Measurements from ENCODE around the gene FBXO10. TPM values are rescaled to one million over a fixed set of nuclear protein-coding genes. Genes with fewer than 3 reads are reported as not detected.

Gene FBXO10
- total and polyA plus RNA-seq, 2 experiments from 2014 or later: 3.4 to 13.4 TPM

GRCh38 chr9:37575001-37575400, 1.2 kb downstream of the FBXO10 start:
- peaks cover 21% of the 10 kb centered on the region for H3F3A ChIP-seq (replicated peaks; ENCODE audit: low read depth)
- no peak overlapping the region for H3K27ac Mint-ChIP-seq
- no peaks in the 10 kb centered on the region for H3K27me3 ChIP-seq (ENCODE audit: insufficient read depth)
- peak overlapping the region; percentile 99 for H3K4me2 ChIP-seq
- no peaks in the 10 kb centered on the region for H3K36me3 Mint-ChIP-seq (ENCODE audit: low read depth)
- H3K27me3 Mint-ChIP-seq (ENCODE audit: insufficient read depth, low read depth, poor library complexity): peaks cover 11% of the 10 kb centered on the region
- H2AFZ ChIP-seq: no peak overlapping the region
- H3K9me3 Mint-ChIP-seq: no peaks in the 10 kb centered on the region
- TF ChIP-seq EZH2 (IDR thresholded peaks at IDR 0.05; ENCODE audit: low read depth, unreplicated experiment) (no peak), ZNF114 (CRISPR knock-in tag; IDR thresholded peaks at IDR 0.05) (no peak), ZNF331 (CRISPR knock-in tag; IDR thresholded peaks at IDR 0.05; ENCODE audit: low read depth) (no peak), STAT1 (IDR thresholded peaks at IDR 0.05; ENCODE audit: unreplicated experiment) (no peak), CREB1 (CRISPR knock-in tag; IDR thresholded peaks at IDR 0.05; ENCODE audit: low read depth) (no peak), EZH2phosphoT487 (IDR thresholded peaks at IDR 0.05; ENCODE audit: unreplicated experiment) (no peak), ETS1 (IDR thresholded peaks at IDR 0.05) (no peak)
- H3K9me2 ChIP-seq (ENCODE audit: insufficient read depth): no peaks in the 10 kb centered on the region
- no peaks in the 10 kb centered on the region; the same call in 1 of the 2 replicates for H3K36me3 ChIP-seq (ENCODE audit: insufficient read depth)
- peaks cover 8% of the 10 kb centered on the region for H4K20me1 ChIP-seq (replicated peaks; ENCODE audit: insufficient read depth)
- peaks cover 28% of the 10 kb centered on the region for H3K79me2 ChIP-seq (replicated peaks; ENCODE audit: insufficient read depth)
- DNase-seq (ENCODE audit: low spot score): no peak
- H3K27ac ChIP-seq (ENCODE audit: low read depth): no peak overlapping the region
- H3K4me1 Mint-ChIP-seq: peaks cover 44% of the 10 kb centered on the region
- peak overlapping the region; percentile 94 for H3K4me3 ChIP-seq
- no peak for ATAC-seq
- peaks cover 22% of the 10 kb centered on the region for H3K4me1 ChIP-seq (ENCODE audit: insufficient read depth)
- peak overlapping the region; percentile 87 for H3K4me3 Mint-ChIP-seq

- H3K9me3 Mint-ChIP-seq: no peaks in the 10 kb centered on the region
- Histone ChIP-seq H3K27ac (ENCODE audit: low read depth) (no peak overlapping the region), H3K4me1 (ENCODE audit: insufficient read depth) (peaks cover 22% of the 10 kb centered on the region), H3K9me2 (ENCODE audit: insufficient read depth) (no peaks in the 10 kb centered on the region), H3F3A (replicated peaks; ENCODE audit: low read depth) (peaks cover 21% of the 10 kb centered on the region), H3K36me3 (ENCODE audit: insufficient read depth) (no peaks in the 10 kb centered on the region; the same call in 1 of the 2 replicates), H3K79me2 (replicated peaks; ENCODE audit: insufficient read depth) (peaks cover 33% of the 10 kb centered on the region), H3K4me3 (no peak overlapping the region), H4K20me1 (replicated peaks; ENCODE audit: insufficient read depth) (peaks cover 4% of the 10 kb centered on the region), H3K27me3 (ENCODE audit: insufficient read depth) (no peaks in the 10 kb centered on the region), H3K4me2 (peak overlapping the region; percentile 99), H2AFZ (no peak overlapping the region)
- DNase-seq (ENCODE audit: low spot score) (peak; percentile 32), ATAC-seq (peak; percentile 21; the same call in 2 of the 3 replicates)
- H3K36me3 Mint-ChIP-seq (ENCODE audit: low read depth): no peaks in the 10 kb centered on the region
- H3K4me1 Mint-ChIP-seq: peaks cover 44% of the 10 kb centered on the region
- H3K27ac Mint-ChIP-seq: no peak overlapping the region
- H3K4me3 Mint-ChIP-seq: peak overlapping the region; percentile 9; the same call in 2 of the 3 replicates
- H3K27me3 Mint-ChIP-seq (ENCODE audit: insufficient read depth, low read depth, poor library complexity): peaks cover 11% of the 10 kb centered on the region
- TF ChIP-seq CTCF (conservative IDR thresholded peaks at IDR 0.05; ENCODE audit: low read depth in 2 of 2) (no peak), EZH2 (IDR thresholded peaks at IDR 0.05; ENCODE audit: low read depth, unreplicated experiment) (no peak), STAT1 (IDR thresholded peaks at IDR 0.05; ENCODE audit: unreplicated experiment) (no peak), ETS1 (IDR thresholded peaks at IDR 0.05) (no peak), REST (IDR thresholded peaks at IDR 0.05; ENCODE audit: unreplicated experiment) (no peak), POLR2AphosphoS5 (IDR thresholded peaks at IDR 0.05; ENCODE audit: low read depth) (no peak), EZH2phosphoT487 (IDR thresholded peaks at IDR 0.05; ENCODE audit: unreplicated experiment) (no peak), NANOG (IDR thresholded peaks at IDR 0.05; ENCODE audit: borderline replicate concordance) (no peak)
These were observed 1.9 kb downstream of the FBXO10 start for GRCh38 chr9:37574241-37574721.

Measured in GM23338 (cell line).